Measurements from ENCODE around the gene TGM4.

The TGM4 gene

GRCh38 chr3:44957986-44958385, 83.6 kb downstream of the TGM4 start:
- no peak for DNase-seq

GRCh38 chr3:44958386-44958785, 84.0 kb downstream of the TGM4 start:
- no peak for DNase-seq

- DNase-seq, result no peak
Measured at GRCh38 chr3:44960387-44961026, 86.1 kb downstream of the TGM4 start.

- DNase-seq, result no peak
Measured at GRCh38 chr3:44961888-44962287, 87.5 kb downstream of the TGM4 start.

- DNase-seq, result peak; percentile 24
Measured at GRCh38 chr3:44962621-44963393, 88.4 kb downstream of the TGM4 start.

- no peak for DNase-seq
Measured at GRCh38 chr3:44963571-44964325, 89.3 kb downstream of the TGM4 start.
